Cardiac muscle cell (in vitro differentiated cells and primary cell): ENCODE measurements around the gene TMEM88. TPM values are rescaled to one million over a fixed set of nuclear protein-coding genes. Genes with fewer than 3 reads are reported as not detected.

Experiments
- DNase-seq, 2 donors: peaks; one replicate each; pipeline versions ENCODE4 v3.0.0 to v3.0.0-alpha.2; 2010 to 2017; ENCODE audit warnings: low read depth in 1 of 2, low spot score in 1 of 2
- H3K27ac ChIP-seq: fragments of 200-600 bp; sonication (generic); 2 replicates; pipeline ENCODE4 v1.5.1; 2016
- H3K27me3 ChIP-seq: fragments of 200-600 bp; sonication (generic); 2 replicates; pipeline ENCODE4 v1.6.0; 2016; ENCODE audit warnings: control low read depth
- H3K36me3 ChIP-seq: fragments of 200-600 bp; sonication (generic); 2 replicates; pipeline ENCODE4 v1.5.1; 2016; ENCODE audit warnings: control low read depth
- H3K4me1 ChIP-seq: fragments of 200-600 bp; sonication (generic); 2 replicates; pipeline ENCODE4 v1.8.1; 2017; ENCODE audit warnings: low read depth, mild to moderate bottlenecking, mixed run types
- H3K4me3 ChIP-seq: fragments of 200-600 bp; sonication (generic); 2 replicates; pipeline ENCODE4 v1.5.1; 2016; ENCODE audit warnings: mild to moderate bottlenecking
- H3K9me3 ChIP-seq: fragments of 200-600 bp; sonication (generic); 2 replicates; pipeline ENCODE4 v1.5.1; 2017; ENCODE audit warnings: low read depth, mild to moderate bottlenecking, control low read depth
- polyA plus RNA-seq: library from polyadenylated mRNA; unstranded; fragments of >200 nt; fragmentation: Nextera tagmentation; extraction: Ambion mirVana; gene quantifications from 2 replicates; pipeline ENCODE4 v1.2.1, GENCODE V29; 2016
- total RNA-seq: library from RNA; depleted of rRNA; stranded (reverse); fragments of >200 nt; gene quantifications from 2 replicates; pipeline ENCODE4 v1.2.3, GENCODE V29; 2016
- TF ChIP-seq, protein P1 (sequence below): IDR thresholded peaks from 2 replicates; pipeline ENCODE4 v1.5.1; 2012; ENCODE audit warnings: low read depth, mild to moderate bottlenecking, low read length

Gene TMEM88
- total and polyA plus RNA-seq, 2 experiments from 2014 or later: 27.4 to 66.1 TPM

DNA sequence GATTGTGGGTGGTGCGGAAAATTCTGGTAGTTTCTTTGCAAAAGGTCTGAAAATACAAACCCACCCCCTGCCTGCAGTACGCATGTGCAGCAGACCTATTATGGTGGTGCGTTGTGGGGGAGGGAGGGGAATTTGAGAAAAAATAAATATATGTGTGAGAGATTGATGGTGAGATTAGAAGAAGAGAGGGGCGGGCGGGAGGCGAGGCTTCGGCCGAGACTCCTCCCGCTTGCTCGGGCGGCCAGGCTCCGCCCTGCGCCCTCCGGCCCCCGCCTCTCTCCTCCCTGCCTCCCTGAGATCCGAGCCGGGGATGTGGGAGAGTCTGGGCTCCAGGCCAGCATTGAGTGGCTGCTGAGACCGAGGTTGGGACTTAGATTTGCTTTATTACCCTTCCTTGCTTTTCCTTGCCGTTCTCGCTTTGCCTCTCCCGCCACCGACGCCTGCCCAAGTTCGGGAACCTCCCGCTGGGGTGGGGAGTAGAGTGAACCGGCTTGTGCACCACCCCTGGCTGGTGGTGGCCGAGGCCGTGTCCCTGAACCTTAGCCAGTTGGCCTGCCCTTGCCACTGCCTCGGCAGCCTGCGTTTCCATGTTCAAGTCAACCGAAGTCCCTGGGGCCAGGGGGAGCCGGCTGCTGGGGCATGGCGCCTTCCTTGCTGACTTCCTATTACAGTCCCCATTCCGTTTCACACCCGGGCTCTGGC, 32.8 kb downstream of the TMEM88 start:
- peak overlapping the region; percentile 90 for H3K4me3 ChIP-seq
- no peaks in the 10 kb centered on the region for H3K27me3 ChIP-seq
- peaks cover 42% of the 10 kb centered on the region for H3K4me1 ChIP-seq
- TF ChIP-seq, protein P1, sequence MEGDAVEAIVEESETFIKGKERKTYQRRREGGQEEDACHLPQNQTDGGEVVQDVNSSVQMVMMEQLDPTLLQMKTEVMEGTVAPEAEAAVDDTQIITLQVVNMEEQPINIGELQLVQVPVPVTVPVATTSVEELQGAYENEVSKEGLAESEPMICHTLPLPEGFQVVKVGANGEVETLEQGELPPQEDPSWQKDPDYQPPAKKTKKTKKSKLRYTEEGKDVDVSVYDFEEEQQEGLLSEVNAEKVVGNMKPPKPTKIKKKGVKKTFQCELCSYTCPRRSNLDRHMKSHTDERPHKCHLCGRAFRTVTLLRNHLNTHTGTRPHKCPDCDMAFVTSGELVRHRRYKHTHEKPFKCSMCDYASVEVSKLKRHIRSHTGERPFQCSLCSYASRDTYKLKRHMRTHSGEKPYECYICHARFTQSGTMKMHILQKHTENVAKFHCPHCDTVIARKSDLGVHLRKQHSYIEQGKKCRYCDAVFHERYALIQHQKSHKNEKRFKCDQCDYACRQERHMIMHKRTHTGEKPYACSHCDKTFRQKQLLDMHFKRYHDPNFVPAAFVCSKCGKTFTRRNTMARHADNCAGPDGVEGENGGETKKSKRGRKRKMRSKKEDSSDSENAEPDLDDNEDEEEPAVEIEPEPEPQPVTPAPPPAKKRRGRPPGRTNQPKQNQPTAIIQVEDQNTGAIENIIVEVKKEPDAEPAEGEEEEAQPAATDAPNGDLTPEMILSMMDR: no peak
- H3K36me3 ChIP-seq: peaks cover 11% of the 10 kb centered on the region
- peak overlapping the region; percentile 90 for H3K27ac ChIP-seq
- no peaks in the 10 kb centered on the region for H3K9me3 ChIP-seq
- DNase-seq: peak; percentile 93 to 99

DNA sequence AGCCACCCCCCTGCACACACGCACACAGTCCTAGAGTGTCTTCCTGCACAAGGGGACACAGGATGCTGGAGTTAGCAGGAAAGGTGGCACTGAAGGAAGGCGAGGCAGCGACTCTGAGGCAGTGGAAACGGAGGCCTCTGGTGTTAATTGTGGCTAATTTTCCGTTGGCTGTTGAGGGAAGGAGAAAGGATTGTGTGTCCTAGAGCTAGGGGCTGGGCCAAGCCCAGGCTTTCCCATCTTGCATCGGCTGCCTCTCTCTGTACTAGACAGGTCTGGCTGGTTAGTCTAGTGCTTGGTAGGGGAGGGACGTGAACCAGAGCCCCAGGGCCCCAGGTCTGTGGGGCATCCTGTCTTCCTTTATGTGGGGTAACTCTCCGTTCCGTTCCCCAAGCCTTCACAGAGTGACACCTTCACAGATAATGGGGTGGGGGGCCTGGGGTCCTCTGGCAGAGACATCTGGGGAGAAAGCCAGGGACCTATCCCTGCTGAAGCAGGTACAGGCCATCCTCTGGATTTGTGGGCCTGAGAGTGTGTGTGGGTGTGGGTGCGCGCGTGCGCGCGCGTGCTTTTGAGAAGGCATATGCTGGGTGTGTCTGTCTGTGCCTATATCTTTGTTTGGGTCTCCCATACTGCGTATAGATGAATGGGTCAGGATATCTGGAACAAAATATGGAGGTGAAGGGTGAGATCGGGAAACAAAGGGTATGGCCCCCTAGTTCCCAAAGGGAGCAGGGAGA, 33.5 kb downstream of the TMEM88 start, which contains the start of gene CHD3:
CHD3 (plus strand) TSS at position 606 of the 737 bp plus-strand sequence. CDS start 212 bp downstream, outside the sequence.
- H3K4me3 ChIP-seq: peak within 1 kb of the TSS; percentile 90
- DNase-seq: peak; percentile 12 to 34
- H3K9me3 ChIP-seq: no peaks in the 10 kb centered on the region
- H3K27ac ChIP-seq: peak within 1 kb of the TSS; percentile 90
- TF ChIP-seq, protein P1: no peak
- H3K27me3 ChIP-seq: no peaks in the 10 kb centered on the region
- peaks cover 11% of the 10 kb centered on the region for H3K36me3 ChIP-seq
- peaks cover 40% of the 10 kb centered on the region for H3K4me1 ChIP-seq

DNA sequence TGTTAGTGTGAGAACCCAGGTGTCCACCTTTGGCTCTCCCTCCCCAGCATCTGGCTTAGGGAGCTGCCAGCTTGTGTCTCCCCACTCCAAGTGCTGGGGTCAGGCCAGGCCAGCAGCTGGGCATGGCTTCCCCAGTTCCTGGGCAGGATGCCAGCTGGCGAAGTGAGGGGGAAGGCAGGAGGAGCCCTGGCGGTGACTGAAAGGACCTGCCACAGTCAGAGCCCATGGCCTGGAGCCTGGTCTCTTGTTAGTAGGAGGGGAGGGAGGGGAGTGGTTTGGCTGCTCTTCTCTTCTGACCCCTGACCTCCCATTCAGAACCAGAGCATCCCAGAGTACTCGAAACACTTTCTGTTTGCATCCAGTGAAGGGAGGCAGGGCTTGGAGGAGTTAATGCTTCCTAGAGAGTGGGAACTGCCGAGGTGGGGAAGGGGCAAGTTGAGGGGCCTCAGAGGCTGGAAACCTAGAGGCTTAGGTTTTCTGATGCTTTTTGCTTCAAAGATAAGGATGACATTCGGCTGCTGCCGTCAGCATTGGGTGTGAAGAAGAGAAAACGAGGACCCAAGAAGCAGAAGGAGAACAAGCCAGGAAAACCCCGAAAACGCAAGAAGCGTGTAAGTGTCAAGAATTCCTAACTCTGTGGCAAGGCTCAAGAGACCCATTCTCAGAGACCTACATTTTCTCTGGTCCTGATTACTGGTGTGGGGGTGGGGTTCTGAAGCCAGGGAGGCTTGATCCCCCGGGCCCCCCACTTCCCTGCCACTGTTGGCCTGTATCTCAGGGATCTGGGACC, 34.5 kb downstream of the TMEM88 start:
- no peak overlapping the region for H3K4me3 ChIP-seq
- no peaks in the 10 kb centered on the region for H3K9me3 ChIP-seq
- peak; percentile 88 to 97 for DNase-seq
- H3K27ac ChIP-seq: peak overlapping the region; percentile 90
- TF ChIP-seq, protein P1: peak; percentile 47
- H3K27me3 ChIP-seq: no peaks in the 10 kb centered on the region
- peaks cover 31% of the 10 kb centered on the region for H3K4me1 ChIP-seq
- peaks cover 12% of the 10 kb centered on the region for H3K36me3 ChIP-seq

DNA sequence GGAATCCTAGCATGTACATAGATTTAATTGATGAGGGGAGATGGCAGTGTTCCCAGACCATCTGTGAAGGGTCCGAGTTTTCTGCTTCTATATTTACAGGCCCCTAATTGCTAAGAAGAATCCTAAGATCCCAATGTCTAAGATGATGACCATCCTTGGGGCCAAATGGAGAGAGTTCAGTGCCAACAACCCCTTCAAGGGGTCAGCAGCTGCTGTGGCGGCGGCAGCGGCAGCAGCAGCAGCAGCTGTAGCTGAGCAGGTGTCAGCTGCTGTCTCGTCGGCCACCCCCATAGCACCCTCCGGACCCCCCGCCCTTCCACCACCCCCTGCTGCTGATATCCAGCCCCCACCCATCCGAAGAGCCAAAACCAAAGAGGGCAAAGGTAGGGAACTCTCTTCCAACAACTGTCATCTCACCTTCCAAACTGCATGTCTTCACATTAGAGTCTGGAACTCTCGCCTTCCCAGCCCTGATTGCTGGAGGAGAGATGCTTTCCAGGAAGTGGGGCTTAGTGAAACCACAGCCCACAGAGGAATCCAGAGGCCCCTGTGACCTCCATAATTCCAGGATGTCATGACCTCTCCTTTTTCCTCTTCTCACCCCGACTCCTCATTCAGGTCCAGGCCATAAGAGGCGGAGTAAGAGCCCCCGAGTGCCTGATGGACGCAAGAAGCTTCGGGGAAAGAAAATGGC, 38.5 kb downstream of the TMEM88 start:
- Histone ChIP-seq H3K36me3 (peaks cover 21% of the 10 kb centered on the region), H3K9me3 (no peaks in the 10 kb centered on the region), H3K27me3 (no peaks in the 10 kb centered on the region), H3K4me1 (peaks cover 18% of the 10 kb centered on the region), H3K4me3 (no peak overlapping the region), H3K27ac (no peak overlapping the region)
- TF ChIP-seq, protein P1: no peak
- DNase-seq: no peak

DNA sequence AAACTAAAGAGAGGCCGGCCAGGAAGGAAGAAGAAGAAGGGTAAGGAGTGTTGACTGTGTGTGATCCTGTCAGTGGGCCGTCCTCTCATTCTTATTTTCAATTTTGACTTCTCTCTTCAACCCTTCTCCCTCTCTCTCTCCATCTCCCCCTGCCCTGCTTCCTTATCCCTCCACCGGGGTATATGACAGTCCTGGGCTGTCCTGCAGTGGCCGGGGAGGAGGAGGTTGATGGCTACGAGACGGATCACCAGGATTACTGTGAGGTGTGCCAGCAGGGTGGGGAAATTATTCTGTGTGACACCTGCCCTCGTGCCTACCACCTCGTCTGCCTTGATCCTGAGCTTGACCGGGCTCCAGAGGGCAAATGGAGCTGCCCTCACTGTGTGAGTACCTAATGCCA, 39.4 kb downstream of the TMEM88 start:
- H3K27ac ChIP-seq: no peak overlapping the region
- no peaks in the 10 kb centered on the region for H3K27me3 ChIP-seq
- TF ChIP-seq, protein P1: no peak
- H3K4me1 ChIP-seq: peaks cover 9% of the 10 kb centered on the region
- H3K36me3 ChIP-seq: peaks cover 21% of the 10 kb centered on the region
- DNase-seq: no peak
- no peaks in the 10 kb centered on the region for H3K9me3 ChIP-seq
- no peak overlapping the region for H3K4me3 ChIP-seq
